NCI-H526 (cell line): Measurements from ENCODE around the gene PFDN2.

Experiments used
- DNase-seq, 2 experiments: peaks; one replicate each; lab custom pipeline; 2025; lab: John Stamatoyannopoulos, UW

Gene PFDN2

GRCh38 chr1:161051219-161051618 is 66.6 kb downstream of the PFDN2 start:
- no peak for DNase-seq
